AG09309 (cell line): ENCODE measurements around the gene RBMXL2.

Experiments
- DNase-seq: peaks from one replicate; pipeline ENCODE4 v3.0.0-alpha.2; 2010; ENCODE audit warnings: low read depth
- H3K4me3 ChIP-seq: 2 replicates; pipeline ENCODE4 v1.5.1; 2011; ENCODE audit warnings: mild to moderate bottlenecking, low read depth, low read length, moderate library complexity; ENCODE audit not compliant: control insufficient read depth
- TF ChIP-seq, protein P1 (sequence below): IDR thresholded peaks from 2 replicates; pipeline ENCODE4 v1.5.1; 2011; ENCODE audit warnings: mild to moderate bottlenecking, low read depth, low read length, inconsistent platforms; ENCODE audit not compliant: insufficient read depth, control insufficient read depth; ENCODE audit errors: missing control alignments

Gene RBMXL2

DNA sequence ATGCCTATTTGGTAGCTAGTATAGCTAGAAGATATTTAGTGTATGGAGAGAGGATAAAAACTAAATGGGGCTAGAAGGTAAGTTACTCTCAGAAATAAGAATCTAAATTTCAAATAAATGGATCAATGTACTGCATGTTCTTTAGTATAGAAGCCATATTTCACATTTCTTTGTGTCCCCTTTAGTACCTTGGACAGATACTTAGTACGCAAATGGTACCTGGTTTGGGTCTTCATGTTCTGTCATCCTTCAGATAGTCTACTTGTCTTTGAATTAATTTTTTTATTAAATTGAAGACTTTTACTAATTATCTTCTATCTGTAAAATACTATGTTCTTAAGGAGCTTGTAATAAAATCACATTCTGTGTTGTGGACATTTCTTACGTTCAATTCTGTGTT is 26.3 kb upstream of the RBMXL2 start:
- TF ChIP-seq, protein P1, sequence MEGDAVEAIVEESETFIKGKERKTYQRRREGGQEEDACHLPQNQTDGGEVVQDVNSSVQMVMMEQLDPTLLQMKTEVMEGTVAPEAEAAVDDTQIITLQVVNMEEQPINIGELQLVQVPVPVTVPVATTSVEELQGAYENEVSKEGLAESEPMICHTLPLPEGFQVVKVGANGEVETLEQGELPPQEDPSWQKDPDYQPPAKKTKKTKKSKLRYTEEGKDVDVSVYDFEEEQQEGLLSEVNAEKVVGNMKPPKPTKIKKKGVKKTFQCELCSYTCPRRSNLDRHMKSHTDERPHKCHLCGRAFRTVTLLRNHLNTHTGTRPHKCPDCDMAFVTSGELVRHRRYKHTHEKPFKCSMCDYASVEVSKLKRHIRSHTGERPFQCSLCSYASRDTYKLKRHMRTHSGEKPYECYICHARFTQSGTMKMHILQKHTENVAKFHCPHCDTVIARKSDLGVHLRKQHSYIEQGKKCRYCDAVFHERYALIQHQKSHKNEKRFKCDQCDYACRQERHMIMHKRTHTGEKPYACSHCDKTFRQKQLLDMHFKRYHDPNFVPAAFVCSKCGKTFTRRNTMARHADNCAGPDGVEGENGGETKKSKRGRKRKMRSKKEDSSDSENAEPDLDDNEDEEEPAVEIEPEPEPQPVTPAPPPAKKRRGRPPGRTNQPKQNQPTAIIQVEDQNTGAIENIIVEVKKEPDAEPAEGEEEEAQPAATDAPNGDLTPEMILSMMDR: no peak
- H3K4me3 ChIP-seq: no peak overlapping the region
- DNase-seq: no peak

DNA sequence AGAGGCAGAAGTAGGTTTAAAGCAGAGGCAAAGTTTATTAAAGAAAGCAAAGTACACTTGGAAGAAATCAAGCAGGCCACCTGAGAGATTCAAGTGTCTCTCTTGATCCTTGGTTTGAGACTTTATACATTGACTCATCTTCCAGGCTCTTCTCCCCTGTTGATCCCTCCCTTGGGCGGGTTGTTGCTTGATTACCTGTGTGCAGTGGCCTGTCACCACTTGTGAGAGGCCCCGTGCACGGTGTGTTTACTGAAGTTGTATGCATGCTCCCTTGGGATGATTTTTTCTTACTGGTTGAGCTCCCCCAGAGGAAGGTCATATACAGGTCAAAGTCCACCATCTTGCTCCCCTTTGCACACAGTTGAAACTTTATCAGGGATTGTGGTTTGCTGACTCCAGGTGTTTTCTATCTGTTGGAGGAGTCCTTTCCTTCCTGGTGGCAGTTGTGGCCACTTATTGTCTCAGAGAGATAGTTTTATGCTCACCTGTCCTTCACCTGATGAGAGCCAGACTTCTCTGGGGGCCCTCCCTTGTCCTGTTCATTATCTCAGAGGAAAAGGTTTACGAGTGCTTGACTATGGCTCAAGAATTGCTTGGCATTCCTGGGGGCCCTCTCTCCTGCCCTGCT is 16.3 kb upstream of the RBMXL2 start:
- no peak overlapping the region for H3K4me3 ChIP-seq
- TF ChIP-seq, protein P1: no peak
- no peak for DNase-seq

DNA sequence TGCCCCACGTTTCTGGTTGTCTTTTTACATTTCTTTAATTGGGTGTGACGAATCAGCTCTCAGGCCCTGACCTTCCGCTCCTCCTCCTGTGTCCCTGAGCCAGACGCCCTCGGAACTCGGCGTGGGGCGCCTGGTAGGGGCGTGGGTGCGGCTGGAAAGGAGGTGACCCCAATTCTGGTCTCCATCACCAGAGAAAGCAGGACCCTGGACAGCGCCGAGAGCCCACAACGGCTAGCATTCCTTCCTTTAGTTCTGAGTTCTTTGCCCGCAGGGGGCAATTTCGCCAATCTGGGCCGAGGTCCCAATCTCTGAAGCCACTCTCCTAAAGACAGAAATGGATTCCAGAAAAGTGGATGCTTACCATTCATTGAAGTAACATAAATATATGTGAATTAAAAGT is 11.7 kb upstream of the RBMXL2 start:
- DNase-seq: no peak
- TF ChIP-seq, protein P1: no peak
- no peak overlapping the region for H3K4me3 ChIP-seq

DNA sequence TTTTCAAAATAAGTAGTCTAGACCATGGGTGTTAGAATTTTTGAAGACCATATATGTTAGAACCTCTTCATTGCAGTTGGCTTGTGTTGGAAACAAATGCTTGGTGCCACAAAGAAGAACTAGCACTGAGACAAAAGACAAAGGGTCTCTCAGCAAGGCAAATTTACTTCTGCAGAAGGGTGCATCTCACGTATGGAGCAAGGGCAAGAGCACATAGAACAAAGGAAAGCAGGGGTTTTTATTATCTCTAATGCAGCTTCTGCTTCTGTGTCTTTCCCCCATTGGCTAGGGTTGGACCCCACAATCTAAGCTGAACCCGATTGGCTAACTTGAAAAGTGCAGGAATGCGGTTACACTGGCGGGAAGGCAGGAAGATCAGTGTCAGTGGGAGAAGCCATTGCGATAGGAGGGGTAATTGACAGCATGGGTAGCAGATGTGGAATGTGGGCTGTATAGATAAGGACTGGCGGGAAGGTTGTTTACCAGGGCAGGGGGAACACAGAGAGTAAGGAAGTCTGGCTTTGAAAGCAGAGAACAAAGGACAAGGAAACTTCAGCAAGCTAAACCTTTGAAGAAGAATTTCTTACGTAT is 9.2 kb upstream of the RBMXL2 start:
- no peak overlapping the region for H3K4me3 ChIP-seq
- no peak for DNase-seq
- TF ChIP-seq, protein P1: no peak

DNA sequence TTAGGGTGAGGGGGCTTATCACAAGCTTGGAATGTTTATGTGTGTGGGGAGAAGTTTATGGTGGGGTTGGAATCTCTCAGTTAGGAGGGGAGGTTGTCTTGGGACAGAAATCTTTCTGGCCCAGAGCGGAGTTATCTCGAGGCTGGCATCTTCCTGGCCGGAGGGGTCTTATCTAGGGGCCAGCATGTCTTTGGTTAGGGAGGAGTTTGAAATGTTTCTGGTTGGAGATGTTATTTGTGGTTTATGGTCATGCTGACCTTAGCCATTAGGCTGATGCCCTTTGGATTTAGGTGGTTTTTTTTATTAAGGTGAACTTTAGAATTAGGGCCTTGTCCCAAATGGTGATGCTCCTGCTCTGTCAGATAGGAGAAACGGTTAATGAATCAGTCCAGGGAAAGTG is 7.9 kb upstream of the RBMXL2 start:
- DNase-seq: no peak
- TF ChIP-seq, protein P1: no peak
- no peak overlapping the region for H3K4me3 ChIP-seq

DNA sequence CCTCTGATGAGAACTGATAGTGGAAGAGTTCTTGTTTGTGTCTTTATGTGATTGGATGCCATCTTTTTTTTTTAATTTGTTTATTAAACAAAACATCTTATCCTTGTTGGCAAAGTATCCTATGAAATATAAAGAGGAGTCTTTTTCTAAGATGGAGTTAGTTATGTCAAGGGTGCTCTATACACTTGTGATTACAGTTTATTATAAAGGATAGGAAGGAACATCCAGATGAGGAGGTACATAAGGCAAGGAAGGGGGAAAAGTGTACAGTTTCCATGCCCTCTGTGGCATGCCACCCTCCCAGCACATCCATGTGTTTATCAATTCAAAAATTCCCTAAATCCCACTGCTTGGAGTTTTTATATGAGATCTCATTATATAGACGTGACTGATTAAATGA is 7.4 kb upstream of the RBMXL2 start:
- DNase-seq: no peak
- TF ChIP-seq, protein P1: no peak
- H3K4me3 ChIP-seq: no peak overlapping the region
